Bronchial epithelial cell (primary cell): Measurements from ENCODE around the gene ASXL1. TPM values are rescaled to one million over a fixed set of nuclear protein-coding genes. Genes with fewer than 3 reads are reported as not detected.
"Not testable (repeated sequence)": the region's sequence is repeated elsewhere in the genome, so short reads cannot be mapped to it uniquely, and the experiment has no call there.

Source experiments
- DNase-seq: peaks from one replicate; pipeline ENCODE4 v3.0.0-alpha.2; 2010; ENCODE audit warnings: low read depth
- FAIRE-seq: peaks from 2 replicates; lab custom pipeline; 2011; peaks lifted over from hg19 to GRCh38; lab: Jason Lieb, UNC
- H3K27me3 ChIP-seq: 2 replicates; pipeline ENCODE4 v1.5.1; 2011; ENCODE audit warnings: low read length; ENCODE audit not compliant: control insufficient read depth, insufficient read depth
- H3K36me3 ChIP-seq: 2 replicates; pipeline ENCODE4 v1.5.1; 2011; ENCODE audit warnings: low read length; ENCODE audit not compliant: control insufficient read depth, insufficient read depth
- H3K4me3 ChIP-seq: 2 replicates; pipeline ENCODE4 v1.5.1; 2011; ENCODE audit warnings: mild to moderate bottlenecking, low read depth, low read length, control low read depth
- total RNA-seq: library from RNA; depleted of rRNA; stranded (reverse); fragments of >200 nt; gene quantifications from 2 replicates; pipeline ENCODE4 v1.2.1, GENCODE V29; 2014
- TF ChIP-seq, protein P1 (sequence below): IDR thresholded peaks from 2 replicates; pipeline ENCODE4 v1.5.1; 2011; ENCODE audit warnings: mild to moderate bottlenecking, moderate library complexity, low read length, control low read depth, inconsistent platforms; ENCODE audit not compliant: insufficient read depth, severe bottlenecking

ASXL1 gene
- total RNA-seq, 1 donor from 2014 or later: 17.6 TPM

DNA sequence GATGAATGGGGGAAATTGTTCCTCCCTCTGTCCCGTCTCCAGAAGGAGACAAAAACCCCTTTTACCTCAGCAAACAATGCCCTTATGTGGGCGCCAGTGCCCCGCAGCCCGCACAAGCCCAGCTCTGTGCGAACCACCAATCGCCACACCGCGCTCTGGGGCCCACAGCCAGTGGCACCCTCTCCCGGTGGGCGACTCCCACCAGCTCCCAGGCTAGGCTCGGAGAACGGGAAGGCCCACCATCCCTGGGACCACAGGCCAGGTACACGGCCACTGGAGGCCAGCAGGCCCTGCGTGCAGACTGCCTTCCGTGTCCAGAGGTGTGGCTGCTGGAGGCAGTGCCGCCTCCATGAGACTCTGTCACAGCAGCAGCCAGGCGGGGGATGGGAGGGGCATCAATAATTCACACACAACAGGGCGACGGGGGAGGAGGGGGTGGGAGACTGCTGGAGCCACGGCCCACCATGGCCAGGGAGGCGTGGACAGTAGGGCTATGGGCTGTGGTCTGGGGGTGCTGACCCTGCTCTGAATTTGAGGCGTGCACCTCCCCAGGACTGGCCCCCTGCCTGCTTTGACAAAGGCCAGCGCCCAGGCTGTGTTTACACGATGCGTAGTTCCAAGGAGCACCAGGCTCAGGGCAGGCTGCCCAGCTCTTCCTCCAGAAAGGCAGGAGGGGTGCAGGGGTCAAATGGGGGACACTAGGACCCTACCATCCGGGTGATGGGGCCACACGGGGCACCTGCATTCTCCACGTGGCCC, 105.7 kb downstream of the ASXL1 start:
- no peak for DNase-seq
- H3K4me3 ChIP-seq: no peak overlapping the region
- TF ChIP-seq, protein P1, sequence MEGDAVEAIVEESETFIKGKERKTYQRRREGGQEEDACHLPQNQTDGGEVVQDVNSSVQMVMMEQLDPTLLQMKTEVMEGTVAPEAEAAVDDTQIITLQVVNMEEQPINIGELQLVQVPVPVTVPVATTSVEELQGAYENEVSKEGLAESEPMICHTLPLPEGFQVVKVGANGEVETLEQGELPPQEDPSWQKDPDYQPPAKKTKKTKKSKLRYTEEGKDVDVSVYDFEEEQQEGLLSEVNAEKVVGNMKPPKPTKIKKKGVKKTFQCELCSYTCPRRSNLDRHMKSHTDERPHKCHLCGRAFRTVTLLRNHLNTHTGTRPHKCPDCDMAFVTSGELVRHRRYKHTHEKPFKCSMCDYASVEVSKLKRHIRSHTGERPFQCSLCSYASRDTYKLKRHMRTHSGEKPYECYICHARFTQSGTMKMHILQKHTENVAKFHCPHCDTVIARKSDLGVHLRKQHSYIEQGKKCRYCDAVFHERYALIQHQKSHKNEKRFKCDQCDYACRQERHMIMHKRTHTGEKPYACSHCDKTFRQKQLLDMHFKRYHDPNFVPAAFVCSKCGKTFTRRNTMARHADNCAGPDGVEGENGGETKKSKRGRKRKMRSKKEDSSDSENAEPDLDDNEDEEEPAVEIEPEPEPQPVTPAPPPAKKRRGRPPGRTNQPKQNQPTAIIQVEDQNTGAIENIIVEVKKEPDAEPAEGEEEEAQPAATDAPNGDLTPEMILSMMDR: no peak
- FAIRE-seq: no peak
- no peaks in the 10 kb centered on the region for H3K36me3 ChIP-seq
- no peaks in the 10 kb centered on the region for H3K27me3 ChIP-seq

DNA sequence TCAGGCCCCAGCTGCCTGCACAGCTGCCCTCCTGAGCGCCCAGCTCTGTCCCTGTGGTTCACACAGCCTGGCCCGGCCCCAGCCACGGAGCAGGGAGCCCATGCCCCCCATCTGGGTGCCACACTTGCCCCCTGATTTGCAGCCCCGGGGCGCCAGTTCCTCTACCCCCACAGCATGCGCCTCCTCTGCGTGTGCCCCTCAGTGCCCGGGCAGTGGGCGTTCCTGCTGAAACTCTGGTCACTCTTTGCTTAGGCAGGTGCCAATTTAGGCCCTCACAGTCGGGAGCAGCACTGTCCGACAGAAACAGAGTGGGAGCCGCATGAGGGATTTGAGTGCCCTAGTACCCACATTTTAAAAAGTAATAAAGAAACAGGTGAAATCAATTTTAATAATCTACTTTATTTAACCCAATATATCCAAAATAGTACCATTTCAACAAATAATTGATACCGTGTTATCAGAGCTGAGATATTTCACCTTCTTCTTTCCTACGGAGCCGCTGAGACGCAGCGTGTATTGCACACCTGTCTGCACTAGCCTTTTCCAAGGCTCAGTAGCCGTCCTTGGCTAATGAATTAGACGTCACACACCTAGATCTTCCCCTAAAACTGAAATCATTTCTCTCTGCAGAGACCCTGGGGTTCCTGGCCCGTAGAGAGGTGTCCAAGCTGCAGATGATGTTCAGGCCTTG, 106.4 kb downstream of the ASXL1 start:
- no peak for DNase-seq
- Histone ChIP-seq H3K4me3 (no peak overlapping the region), H3K36me3 (no peaks in the 10 kb centered on the region), H3K27me3 (no peaks in the 10 kb centered on the region)
- TF ChIP-seq, protein P1: no peak
- FAIRE-seq: no peak

DNA sequence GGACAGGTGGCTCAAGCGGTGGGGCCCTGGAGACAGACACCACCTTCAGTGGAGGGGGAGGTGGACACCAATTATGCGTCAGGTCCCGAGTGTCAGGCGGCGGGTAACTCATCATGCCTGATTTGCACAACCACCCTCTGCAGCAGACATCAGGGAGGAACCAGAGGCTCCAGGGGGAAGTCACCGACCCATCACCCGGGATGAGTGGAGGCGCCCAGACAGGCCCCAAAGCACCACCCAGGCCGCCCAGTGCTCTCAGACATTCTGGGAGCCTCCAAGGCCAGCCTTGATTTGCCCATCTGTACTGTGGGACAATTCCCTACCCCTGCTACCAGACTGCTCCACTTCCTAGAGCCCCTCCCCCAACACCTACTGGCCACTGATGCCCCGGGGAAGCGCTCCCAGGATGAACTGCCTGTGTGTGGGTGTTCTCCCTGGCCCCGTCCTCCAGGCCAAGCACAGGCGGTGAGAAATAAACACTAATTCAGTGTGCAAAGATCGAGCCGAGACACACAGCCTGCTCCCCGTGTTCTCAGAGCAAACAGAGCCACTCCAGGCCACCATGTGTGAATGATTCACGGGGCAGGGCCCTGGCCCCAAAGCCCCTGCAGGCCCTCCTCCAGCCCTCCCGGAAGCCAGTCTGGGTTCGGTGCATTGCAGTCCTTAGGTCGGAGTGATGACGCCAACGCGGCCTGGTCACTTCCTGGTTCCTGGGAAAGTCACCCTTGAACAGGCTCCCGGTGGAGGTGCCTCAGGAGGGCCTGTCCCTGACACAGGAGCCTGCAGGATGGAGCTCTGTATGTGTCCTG, 107.2 kb downstream of the ASXL1 start:
- DNase-seq (no peak), FAIRE-seq (no peak)
- Histone ChIP-seq H3K27me3 (no peaks in the 10 kb centered on the region), H3K4me3 (no peak overlapping the region), H3K36me3 (no peaks in the 10 kb centered on the region)
- TF ChIP-seq, protein P1: no peak

DNA sequence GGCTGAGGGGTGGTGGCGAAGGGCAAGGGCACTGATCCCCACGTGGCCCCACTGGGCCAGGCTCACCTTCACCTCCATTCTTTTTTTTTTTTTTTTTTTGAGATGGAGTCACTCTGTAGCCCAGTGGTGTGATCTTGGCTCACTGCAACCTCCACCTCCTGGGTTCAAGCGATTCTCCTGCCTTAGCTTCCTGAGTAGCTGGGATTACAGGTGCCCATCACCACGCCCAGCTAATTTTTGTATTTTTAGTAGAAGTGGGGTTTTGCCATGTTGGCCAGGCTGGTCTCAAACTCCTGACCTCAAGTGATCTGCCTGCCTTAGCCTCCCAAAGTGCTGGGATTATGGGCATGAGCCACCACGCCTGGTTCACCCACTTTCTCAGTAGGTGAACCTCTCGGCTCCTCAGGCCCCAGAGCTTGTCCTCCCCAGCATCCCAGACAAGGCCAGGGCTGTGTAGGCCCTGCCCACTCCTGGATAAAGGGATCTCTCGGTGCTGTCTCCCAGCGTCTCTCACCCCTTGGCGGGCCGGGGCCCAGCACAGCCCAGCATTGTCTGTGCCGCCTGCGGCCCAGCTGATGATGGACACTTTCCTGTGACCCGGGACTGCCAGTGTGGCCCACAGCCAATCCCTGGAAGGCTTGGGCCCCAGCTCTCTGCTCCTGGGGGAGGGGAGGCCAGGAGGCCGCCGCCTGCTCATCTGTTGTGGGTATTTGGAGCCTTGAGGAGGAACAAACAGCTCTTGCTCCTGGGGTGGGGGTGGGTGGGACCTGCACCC, 108.0 kb downstream of the ASXL1 start:
- FAIRE-seq, H3K36me3 ChIP-seq, DNase-seq, H3K27me3 ChIP-seq, H3K4me3 ChIP-seq: not testable (repeated sequence)

DNA sequence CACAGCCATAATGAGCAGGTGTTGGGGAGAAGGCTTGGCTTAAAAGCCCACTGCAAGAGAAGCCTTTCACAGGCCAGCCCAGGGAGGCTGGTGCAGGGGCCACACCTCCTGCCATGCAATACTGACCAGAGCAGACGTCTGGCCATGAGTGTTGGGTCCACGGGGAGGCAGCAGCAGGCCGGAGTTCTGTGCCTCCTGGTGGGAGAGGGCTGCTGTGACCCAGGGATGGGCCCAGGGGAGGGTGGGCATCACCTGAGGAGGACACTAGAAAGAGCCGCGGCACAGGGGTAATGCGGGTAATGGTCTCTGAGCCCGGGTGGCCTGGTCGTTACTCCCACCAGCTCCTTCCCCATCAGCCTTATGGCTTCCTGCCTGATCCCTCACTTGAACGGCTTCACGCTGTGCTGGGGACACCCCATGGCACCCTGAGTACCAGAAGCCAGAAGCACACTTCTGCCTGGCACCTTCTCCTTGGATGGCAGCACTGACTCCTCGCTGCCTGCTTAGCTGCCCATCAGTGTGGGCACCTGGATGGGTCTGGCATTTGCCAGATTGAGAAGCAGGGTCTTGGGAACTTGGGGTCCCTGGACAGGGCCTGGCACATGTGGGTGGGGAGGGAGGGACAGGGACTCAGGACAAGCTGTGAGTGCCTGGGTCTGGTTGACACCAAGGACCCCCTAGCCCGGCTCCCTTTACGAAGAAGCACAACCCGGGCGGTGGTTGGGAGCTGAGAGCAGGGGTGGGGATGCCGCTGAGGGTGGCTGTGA, 108.8 kb downstream of the ASXL1 start:
- DNase-seq (no peak), FAIRE-seq (no peak)
- TF ChIP-seq, protein P1: no peak
- Histone ChIP-seq H3K36me3 (no peaks in the 10 kb centered on the region), H3K4me3 (no peak overlapping the region), H3K27me3 (no peaks in the 10 kb centered on the region)
